Cardiac septum (tissue), 1 donor: ENCODE measurements around the gene KCP. TPM values are rescaled to one million over a fixed set of nuclear protein-coding genes. Genes with fewer than 3 reads are reported as not detected.

Experiments
- DNase-seq: peaks from one replicate; pipeline ENCODE4 v3.0.0-alpha.2; 2020; ENCODE audit warnings: low spot score
- intact Hi-C: fragments of 100-400 bp; cut with DNase I; formaldehyde crosslinking; loops from one replicate; pipeline ENCODE4 v1.14.0; 2022
- total RNA-seq: library from RNA; stranded (reverse); fragmentation: NEBNext Ultra II Directional; extraction: Animal tissue kit (Norgen Biotek cat#: 25700); gene quantifications from one replicate; pipeline ENCODE4 v1.2.1, GENCODE V29; 2021
- donor health status: DM: no; HTN: no; CAD: no.

The KCP gene
- total RNA-seq, 1 donor from 2014 or later = 0.35 TPM

- DNase-seq = no peak
- intact Hi-C loops = no loop called here
Observed at GRCh38 chr7:128848289-128849155, 62.0 kb downstream of the KCP start.

GRCh38 chr7:128847721-128848211 lies 62.7 kb downstream of the KCP start:
- intact Hi-C loops = no loop called here
- DNase-seq = no peak

GRCh38 chr7:128846781-128847444 lies 63.6 kb downstream of the KCP start:
- intact Hi-C loops = no loop called here

GRCh38 chr7:128845987-128846386 lies 64.5 kb downstream of the KCP start:
- intact Hi-C loops = no loop called here
- DNase-seq = no peak

More at GRCh38 chr7:128846781-128847444, 63.6 kb downstream of the KCP start:
- no peak for DNase-seq

GRCh38 chr7:128845475-128845874 lies 65.0 kb downstream of the KCP start:
- intact Hi-C loops = no loop called here
- no peak for DNase-seq

GRCh38 chr7:128844777-128845311 lies 65.7 kb downstream of the KCP start:
- intact Hi-C loops = no loop called here
- no peak for DNase-seq

- intact Hi-C loops = no loop called here
- DNase-seq = peak; percentile 75
Observed at GRCh38 chr7:128843938-128844621, 66.4 kb downstream of the KCP start.

- peak; percentile 73 for DNase-seq
- intact Hi-C loops = no loop called here
Observed at GRCh38 chr7:128842674-128843641, 67.6 kb downstream of the KCP start.

GRCh38 chr7:128841921-128842673 lies 68.4 kb downstream of the KCP start:
- intact Hi-C loops = no loop called here
- peak; percentile 83 for DNase-seq

GRCh38 chr7:128841171-128841690 lies 69.3 kb downstream of the KCP start:
- DNase-seq = no peak
- intact Hi-C loops = no loop called here

GRCh38 chr7:128840326-128841170 lies 70.0 kb downstream of the KCP start:
- peak; percentile 75 for DNase-seq
- intact Hi-C loops = no loop called here

- no peak for DNase-seq
Observed at GRCh38 chr7:128839751-128840177, 70.7 kb downstream of the KCP start.

GRCh38 chr7:128838981-128839731 lies 71.4 kb downstream of the KCP start:
- intact Hi-C loops = no loop called here
- no peak for DNase-seq

More at GRCh38 chr7:128839751-128840177, 70.7 kb downstream of the KCP start:
- intact Hi-C loops = no loop called here

- peak; percentile 76 for DNase-seq
Observed at GRCh38 chr7:128838109-128838779, 72.3 kb downstream of the KCP start.

GRCh38 chr7:128837521-128837921 lies 73.0 kb downstream of the KCP start:
- intact Hi-C loops = no loop called here
- DNase-seq = peak; percentile 75

More at GRCh38 chr7:128838109-128838779, 72.3 kb downstream of the KCP start:
- intact Hi-C loops = no loop called here
